MM.1S (cell line): ENCODE data around the gene ENPP4.
A peak's percentile ranks its signal among the peaks of the same experiment; 100 is the strongest.

Source experiments
- DNase-seq: peaks from one replicate; pipeline ENCODE4 v3.0.0-alpha.2; 2015
- H2AFZ ChIP-seq: fragments of 300-600 bp; sonication (generic); 2 replicates; pipeline ENCODE4 v1.6.0; 2016; ENCODE audit warnings: antibody characterized with exemption, low read length
- H3F3A ChIP-seq: fragments of 300-600 bp; sonication (generic); 2 replicates; pipeline ENCODE4 v1.6.1; 2016; ENCODE audit warnings: mild to moderate bottlenecking, antibody characterized with exemption, low read length, moderate library complexity, mixed read lengths; ENCODE audit not compliant: insufficient read depth
- H3K27ac ChIP-seq: fragments of 300-600 bp; sonication (generic); 2 replicates; pipeline ENCODE4 v1.5.1; 2016; ENCODE audit warnings: mild to moderate bottlenecking, low read length
- H3K27me3 ChIP-seq: fragments of 300-600 bp; sonication (generic); replicated peaks from 2 replicates; pipeline ENCODE4 v1.6.0; 2016; ENCODE audit warnings: low read length; ENCODE audit not compliant: insufficient read depth
- H3K36me3 ChIP-seq: fragments of 300-600 bp; sonication (generic); replicated peaks from 2 replicates; pipeline ENCODE4 v1.6.1; 2016; ENCODE audit warnings: mild to moderate bottlenecking, low read length, mixed read lengths; ENCODE audit not compliant: insufficient read depth
- H3K4me1 ChIP-seq: fragments of 300-600 bp; sonication (generic); 2 replicates; pipeline ENCODE4 v1.6.1; 2016; ENCODE audit warnings: low read length, mixed read lengths
- H3K4me2 ChIP-seq: fragments of 300-600 bp; sonication (generic); 2 replicates; pipeline ENCODE4 v1.6.0; 2016; ENCODE audit warnings: low read depth, low read length
- H3K4me3 ChIP-seq: fragments of 300-600 bp; sonication (generic); 2 replicates; pipeline ENCODE4 v1.5.1; 2016; ENCODE audit warnings: low read length, mixed read lengths
- H3K79me2 ChIP-seq: fragments of 300-600 bp; sonication (generic); 2 replicates; pipeline ENCODE4 v1.6.1; 2016; ENCODE audit warnings: mixed run types, low read length, mixed read lengths
- H3K9ac ChIP-seq: fragments of 300-600 bp; sonication (generic); 2 replicates; pipeline ENCODE4 v1.6.1; 2016; ENCODE audit warnings: low read length, mixed read lengths
- H3K9me2 ChIP-seq: fragments of 300-600 bp; sonication (generic); replicated peaks from 2 replicates; pipeline ENCODE4 v1.6.1; 2016; ENCODE audit warnings: mild to moderate bottlenecking, low read length, mixed read lengths; ENCODE audit not compliant: insufficient read depth
- H3K9me3 ChIP-seq: fragments of 300-600 bp; sonication (generic); replicated peaks from 2 replicates; pipeline ENCODE4 v1.6.1; 2016; ENCODE audit warnings: mild to moderate bottlenecking, low read length, mixed read lengths; ENCODE audit not compliant: insufficient read depth
- H4K20me1 ChIP-seq: fragments of 300-600 bp; sonication (generic); 2 replicates; pipeline ENCODE4 v1.6.1; 2016; ENCODE audit warnings: mild to moderate bottlenecking, low read length, moderate library complexity, mixed read lengths; ENCODE audit not compliant: insufficient read depth
- EZH2 ChIP-seq: fragments of 300-600 bp; sonication (generic); optimal IDR thresholded peaks from 2 replicates; pipeline ENCODE3; 2017; ENCODE audit warnings: low read depth, mild to moderate bottlenecking, antibody characterized with exemption, low read length, mixed read lengths
- EZH2phosphoT487 ChIP-seq: fragments of 300-600 bp; sonication (generic); IDR thresholded peaks from 2 replicates; pipeline ENCODE4 v1.6.1; 2018; ENCODE audit warnings: antibody characterized with exemption, low read length
- TF ChIP-seq, protein P1 (sequence below): fragments of 300-600 bp; sonication (generic); IDR thresholded peaks from 2 replicates; pipeline ENCODE4 v1.5.1; 2016; ENCODE audit warnings: antibody characterized with exemption, low read length, mixed read lengths

The ENPP4 gene

DNA sequence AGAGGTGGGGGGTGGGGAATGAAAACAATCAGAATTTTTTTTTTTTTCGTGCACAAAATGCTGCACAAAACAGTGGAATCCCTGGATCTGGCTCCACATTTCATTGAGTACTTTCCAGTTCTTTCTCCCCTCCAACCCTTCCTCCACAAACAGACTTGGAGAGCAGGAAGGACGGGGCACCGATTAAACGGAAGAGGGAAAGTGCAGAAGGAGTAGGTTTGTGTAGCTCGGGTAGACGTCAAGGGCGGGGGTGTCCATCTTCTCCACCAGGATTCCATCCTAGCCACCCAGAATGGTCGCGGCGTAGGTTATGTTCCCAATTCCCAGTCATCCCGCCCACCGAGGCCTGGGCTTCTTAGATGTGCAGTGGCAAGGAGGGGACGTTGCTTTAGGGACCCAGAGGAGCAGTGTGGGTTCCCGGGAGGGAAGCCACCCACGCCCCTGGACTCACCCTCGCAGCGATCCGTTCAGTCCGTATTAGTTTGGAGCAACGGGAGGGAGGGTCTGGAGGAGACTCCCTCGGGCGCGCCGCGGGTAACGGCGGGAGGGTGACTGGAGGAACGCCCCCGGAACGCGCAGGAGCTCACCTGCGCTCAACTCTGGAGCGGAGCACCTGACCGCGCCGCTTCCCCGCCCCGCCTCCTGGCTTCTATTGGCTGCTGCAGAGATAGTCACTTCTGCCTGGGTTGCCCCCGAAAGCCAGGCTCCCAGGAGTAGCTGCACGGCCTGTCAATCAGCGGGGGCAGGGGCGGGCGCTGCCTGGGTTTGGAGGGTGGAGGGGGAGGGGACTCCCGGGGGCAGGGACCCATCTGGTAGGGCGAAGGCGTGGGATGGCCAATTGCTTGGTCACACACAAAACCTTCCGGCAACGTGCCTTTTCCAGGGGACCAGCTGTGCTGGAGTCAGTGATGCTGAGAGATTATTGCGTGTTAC is 40.8 kb downstream of the ENPP4 start, which contains the start of gene ENPP5:
Gene ENPP5 (minus strand): TSS at position 624 of the 933 bp plus-strand sequence. CDS start 2,718 bp downstream, outside the sequence.
- no peak within 1 kb of the TSS for H3K27ac ChIP-seq
- H3K9me3 ChIP-seq, result no peaks in the 10 kb centered on the region
- H3K4me1 ChIP-seq, result peaks cover 8% of the 10 kb centered on the region
- peaks cover 1% of the 10 kb centered on the region for H3F3A ChIP-seq
- H4K20me1 ChIP-seq, result no peaks in the 10 kb centered on the region
- no peaks in the 10 kb centered on the region for H3K36me3 ChIP-seq
- TF ChIP-seq, protein P1, sequence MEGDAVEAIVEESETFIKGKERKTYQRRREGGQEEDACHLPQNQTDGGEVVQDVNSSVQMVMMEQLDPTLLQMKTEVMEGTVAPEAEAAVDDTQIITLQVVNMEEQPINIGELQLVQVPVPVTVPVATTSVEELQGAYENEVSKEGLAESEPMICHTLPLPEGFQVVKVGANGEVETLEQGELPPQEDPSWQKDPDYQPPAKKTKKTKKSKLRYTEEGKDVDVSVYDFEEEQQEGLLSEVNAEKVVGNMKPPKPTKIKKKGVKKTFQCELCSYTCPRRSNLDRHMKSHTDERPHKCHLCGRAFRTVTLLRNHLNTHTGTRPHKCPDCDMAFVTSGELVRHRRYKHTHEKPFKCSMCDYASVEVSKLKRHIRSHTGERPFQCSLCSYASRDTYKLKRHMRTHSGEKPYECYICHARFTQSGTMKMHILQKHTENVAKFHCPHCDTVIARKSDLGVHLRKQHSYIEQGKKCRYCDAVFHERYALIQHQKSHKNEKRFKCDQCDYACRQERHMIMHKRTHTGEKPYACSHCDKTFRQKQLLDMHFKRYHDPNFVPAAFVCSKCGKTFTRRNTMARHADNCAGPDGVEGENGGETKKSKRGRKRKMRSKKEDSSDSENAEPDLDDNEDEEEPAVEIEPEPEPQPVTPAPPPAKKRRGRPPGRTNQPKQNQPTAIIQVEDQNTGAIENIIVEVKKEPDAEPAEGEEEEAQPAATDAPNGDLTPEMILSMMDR, result no peak
- TF ChIP-seq EZH2phosphoT487 (no peak), EZH2 (no peak)
- H2AFZ ChIP-seq, result peak within 1 kb of the TSS; percentile 98
- H3K9ac ChIP-seq, result peak within 1 kb of the TSS; percentile 54; the same call in 1 of the 2 replicates
- no peaks in the 10 kb centered on the region for H3K79me2 ChIP-seq
- no peaks in the 10 kb centered on the region for H3K9me2 ChIP-seq
- peak within 1 kb of the TSS; percentile 91 for H3K4me3 ChIP-seq
- peaks cover 33% of the 10 kb centered on the region for H3K27me3 ChIP-seq
- peak; percentile 88 for DNase-seq
- H3K4me2 ChIP-seq, result peak within 1 kb of the TSS; percentile 94

DNA sequence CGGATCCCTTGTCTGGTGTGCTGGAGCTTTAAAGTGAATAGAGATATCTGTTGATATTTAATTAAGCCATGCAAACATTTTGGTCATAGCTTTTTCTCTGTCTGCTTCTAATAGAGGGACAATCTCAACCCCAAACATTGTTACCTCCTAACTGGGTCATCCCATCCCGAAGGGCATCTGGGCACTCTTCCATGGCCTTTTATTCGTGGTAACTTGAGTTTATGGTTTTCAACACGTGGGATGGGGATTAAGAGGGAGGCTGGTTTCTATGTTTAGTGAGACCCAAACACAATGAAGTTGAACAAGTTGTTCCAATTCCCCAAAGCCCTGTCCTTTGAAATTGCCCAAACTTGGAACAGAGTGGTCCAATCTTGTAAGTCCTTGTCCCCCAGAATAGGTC is 42.4 kb downstream of the ENPP4 start:
- no peak for DNase-seq
- no peak overlapping the region for H3K4me3 ChIP-seq
- no peak overlapping the region for H3K27ac ChIP-seq
- no peaks in the 10 kb centered on the region for H4K20me1 ChIP-seq
- H3K27me3 ChIP-seq, result peaks cover 43% of the 10 kb centered on the region
- H3K4me1 ChIP-seq, result peaks cover 19% of the 10 kb centered on the region
- no peaks in the 10 kb centered on the region for H3K9me2 ChIP-seq
- H3K36me3 ChIP-seq, result no peaks in the 10 kb centered on the region
- H3K9me3 ChIP-seq, result no peaks in the 10 kb centered on the region
- H3K79me2 ChIP-seq, result no peaks in the 10 kb centered on the region
- H3K4me2 ChIP-seq, result no peak overlapping the region
- no peak overlapping the region for H2AFZ ChIP-seq
- peaks cover 15% of the 10 kb centered on the region for H3F3A ChIP-seq
- no peak for TF ChIP-seq EZH2phosphoT487
- TF ChIP-seq, protein P1, result no peak
- no peak for TF ChIP-seq EZH2
- no peak overlapping the region for H3K9ac ChIP-seq

- no peak overlapping the region for H3K27ac ChIP-seq
- H3K9ac ChIP-seq, result no peak overlapping the region
- peaks cover 15% of the 10 kb centered on the region for H3F3A ChIP-seq
- H3K36me3 ChIP-seq, result no peaks in the 10 kb centered on the region
- no peak overlapping the region for H2AFZ ChIP-seq
- H3K4me2 ChIP-seq, result no peak overlapping the region; the same call in 1 of the 2 replicates
- H3K27me3 ChIP-seq, result peaks cover 51% of the 10 kb centered on the region
- H3K4me1 ChIP-seq, result peaks cover 19% of the 10 kb centered on the region
- no peak for DNase-seq
- no peaks in the 10 kb centered on the region for H3K9me2 ChIP-seq
- TF ChIP-seq EZH2phosphoT487, result no peak
- TF ChIP-seq, protein P1, result no peak
- no peak for TF ChIP-seq EZH2
- no peak overlapping the region for H3K4me3 ChIP-seq
- no peaks in the 10 kb centered on the region for H3K79me2 ChIP-seq
- no peaks in the 10 kb centered on the region for H3K9me3 ChIP-seq
- no peaks in the 10 kb centered on the region for H4K20me1 ChIP-seq
Observed at GRCh38 chr6:46174904-46175303, 45.1 kb downstream of the ENPP4 start.
